ENCODE results near the gene TTC27.

- TF ChIP-seq CTCF (IDR thresholded peaks at IDR 0.05 in 4 of 5, conservative IDR thresholded peaks at IDR 0.05 in 1 of 5) (no peak), POLR2A (IDR thresholded peaks at IDR 0.05) (no peak)
These were observed 74.6 kb downstream of the TTC27 start for GRCh38 chr2:32702303-32703064.

All from gastrocnemius medialis (tissue), 4 donors.